H9 (cell line): ENCODE results near the gene TAF3. TPM values are rescaled to one million over a fixed set of nuclear protein-coding genes. Genes with fewer than 3 reads are reported as not detected.

ENCODE experiments used
- DNase-seq: peaks from one replicate; pipeline ENCODE4 v3.0.0-alpha.2; 2017
- H2AFZ ChIP-seq: one replicate; pipeline ENCODE4 v1.6.1; 2013; ENCODE audit warnings: mild to moderate bottlenecking, low read length, control low read depth, moderate library complexity
- H2AK5ac ChIP-seq: 2 replicates; pipeline ENCODE4 v1.6.1; 2013; ENCODE audit warnings: low read length, control low read depth, mixed read lengths; ENCODE audit not compliant: insufficient read length
- H2BK120ac ChIP-seq: one replicate; pipeline ENCODE4 v1.6.1; 2013; ENCODE audit warnings: low read depth, mild to moderate bottlenecking, low read length, control low read depth, inconsistent platforms; ENCODE audit not compliant: poor library complexity, severe bottlenecking
- H2BK12ac ChIP-seq: 2 replicates; pipeline ENCODE4 v1.6.1; 2013; ENCODE audit warnings: low read length, control low read depth, mixed read lengths, low read depth; ENCODE audit not compliant: insufficient read length
- H2BK15ac ChIP-seq: 2 replicates; pipeline ENCODE4 v1.6.1; 2013; ENCODE audit warnings: low read depth, low read length, control low read depth
- H2BK20ac ChIP-seq: one replicate; pipeline ENCODE4 v1.6.1; 2013; ENCODE audit warnings: low read depth, mild to moderate bottlenecking, low read length, control low read depth, inconsistent platforms; ENCODE audit not compliant: poor library complexity, severe bottlenecking
- H2BK5ac ChIP-seq: 2 replicates; pipeline ENCODE4 v1.6.1; 2013; ENCODE audit warnings: low read length, control low read depth, mixed read lengths; ENCODE audit not compliant: insufficient read length
- H3K14ac ChIP-seq: 2 replicates; pipeline ENCODE4 v1.6.1; 2013; ENCODE audit warnings: low read length, control low read depth; ENCODE audit not compliant: insufficient read depth
- H3K18ac ChIP-seq: 2 replicates; pipeline ENCODE4 v1.6.1; 2013; ENCODE audit warnings: low read depth, mild to moderate bottlenecking, mixed read lengths, low read length, control low read depth; ENCODE audit not compliant: insufficient read length
- H3K23ac ChIP-seq: 2 replicates; pipeline ENCODE4 v1.6.1; 2013; ENCODE audit warnings: low read length, control low read depth, mixed read lengths, low read depth; ENCODE audit not compliant: insufficient read length
- H3K23me2 ChIP-seq: 2 replicates; pipeline ENCODE4 v1.6.1; 2013; ENCODE audit warnings: low read depth, mild to moderate bottlenecking, mixed read lengths, low read length, control low read depth; ENCODE audit not compliant: insufficient read length, poor library complexity, severe bottlenecking
- H3K27ac ChIP-seq: 2 replicates; pipeline ENCODE4 v1.5.1; 2013; ENCODE audit warnings: low read length, control low read depth, mixed read lengths, low read depth; ENCODE audit not compliant: insufficient read length
- H3K27me3 ChIP-seq: 2 replicates; pipeline ENCODE4 v1.6.1; 2013; ENCODE audit warnings: low read length, control low read depth, inconsistent platforms; ENCODE audit not compliant: insufficient read depth
- H3K4ac ChIP-seq: 2 replicates; pipeline ENCODE4 v1.6.1; 2013; ENCODE audit warnings: low read depth, mild to moderate bottlenecking, control low read depth, inconsistent platforms, low read length, moderate library complexity
- H3K4me1 ChIP-seq: 2 replicates; pipeline ENCODE4 v1.6.1; 2013; ENCODE audit warnings: low read length, control low read depth, inconsistent platforms; ENCODE audit not compliant: insufficient read depth
- H3K4me2 ChIP-seq: 2 replicates; pipeline ENCODE4 v1.6.1; 2013; ENCODE audit warnings: low read length, control low read depth, mixed read lengths; ENCODE audit not compliant: insufficient read length, insufficient read depth
- H3K56ac ChIP-seq: 2 replicates; pipeline ENCODE4 v1.6.1; 2013; ENCODE audit warnings: low read depth, mild to moderate bottlenecking, mixed read lengths, low read length, control low read depth; ENCODE audit not compliant: insufficient read length
- H3K79me1 ChIP-seq: 2 replicates; pipeline ENCODE4 v1.6.1; 2013; ENCODE audit warnings: low read depth, mild to moderate bottlenecking, moderate library complexity, low read length, control low read depth, inconsistent platforms; ENCODE audit not compliant: insufficient read depth, poor library complexity, severe bottlenecking
- H3K79me2 ChIP-seq: 2 replicates; pipeline ENCODE4 v1.6.1; 2013; ENCODE audit warnings: low read length, control low read depth, inconsistent platforms; ENCODE audit not compliant: insufficient read depth
- H3K9ac ChIP-seq: 2 replicates; pipeline ENCODE4 v1.6.1; 2013; ENCODE audit warnings: low read length, control low read depth, mixed read lengths; ENCODE audit not compliant: insufficient read length; ENCODE audit errors: extremely low read depth
- H3K9me3 ChIP-seq: one replicate; pipeline ENCODE4 v1.6.1; 2013; ENCODE audit warnings: low read depth, low read length, inconsistent platforms; ENCODE audit not compliant: control insufficient read depth
- H3T11ph ChIP-seq: one replicate; pipeline ENCODE4 v1.6.1; 2013; ENCODE audit warnings: mild to moderate bottlenecking, low read length, control low read depth, inconsistent platforms
- H4K20me1 ChIP-seq: one replicate; pipeline ENCODE4 v1.6.1; 2013; ENCODE audit not compliant: control insufficient read depth, insufficient read length, insufficient read depth
- H4K5ac ChIP-seq: 2 replicates; pipeline ENCODE4 v1.6.1; 2013; ENCODE audit warnings: low read depth, mild to moderate bottlenecking, mixed read lengths, low read length, control low read depth; ENCODE audit not compliant: insufficient read length
- H4K8ac ChIP-seq: replicated peaks from 2 replicates; pipeline ENCODE4 v1.6.1; 2013; ENCODE audit warnings: low read length, control low read depth, mixed read lengths, low read depth; ENCODE audit not compliant: insufficient read length
- H4K91ac ChIP-seq: 2 replicates; pipeline ENCODE4 v1.6.1; 2013; ENCODE audit warnings: low read depth, mild to moderate bottlenecking, moderate library complexity, mixed read lengths, low read length, control low read depth; ENCODE audit not compliant: insufficient read length
- H3K27ac Mint-ChIP-seq, 3 experiments: 2 replicates in 2 of 3; 3 replicates in 1 of 3; pipeline ENCODE4 v1.8.0; 2020 to 2021; ENCODE audit warnings: mixed read lengths in 3 of 3, mild to moderate bottlenecking in 1 of 3, moderate library complexity in 1 of 3
- H3K27me3 Mint-ChIP-seq: 2 replicates; pipeline ENCODE4 v1.8.0; 2021; ENCODE audit warnings: low read depth, mild to moderate bottlenecking, moderate library complexity, mixed read lengths
- H3K36me3 Mint-ChIP-seq, 3 experiments: 2 replicates in 2 of 3; 3 replicates in 1 of 3; pipeline ENCODE4 v1.8.0; 2020 to 2021; ENCODE audit warnings: low read depth in 3 of 3, mixed read lengths in 3 of 3; ENCODE audit not compliant: insufficient read depth in 1 of 3
- H3K4me1 Mint-ChIP-seq, 2 experiments: 2 replicates each; pipeline ENCODE4 v1.8.0; 2020; ENCODE audit warnings: mixed read lengths in 2 of 2
- H3K4me3 Mint-ChIP-seq, 2 experiments: 2 replicates in 1 of 2; 3 replicates in 1 of 2; pipeline ENCODE4 v1.8.0; 2020 to 2021; ENCODE audit warnings: mild to moderate bottlenecking in 2 of 2, mixed read lengths in 2 of 2, moderate library complexity in 1 of 2
- H3K9me3 Mint-ChIP-seq, 2 experiments: 2 replicates in 1 of 2; 3 replicates in 1 of 2; pipeline ENCODE4 v1.8.0; 2020; ENCODE audit warnings: mild to moderate bottlenecking in 2 of 2, mixed read lengths in 2 of 2, moderate library complexity in 1 of 2
- CTCF ChIP-seq: fragments of 200-600 bp; sonication (generic); conservative IDR thresholded peaks from 3 replicates; pipeline ENCODE4 v1.8.0; 2021; ENCODE audit warnings: antibody characterized with exemption, mild to moderate bottlenecking
- WGBS: extraction: QIAGEN DNeasy Blood & Tissue Kit; methylation state at CpG from one replicate; pipeline ENCODE4 v1.1.7; 2013; ENCODE audit warnings: missing lambda C conversion rate, low lambda C conversion rate, mixed read lengths; ENCODE audit not compliant: insufficient read length; ENCODE audit errors: extremely low coverage; 5-methylcytosine and 5-hydroxymethylcytosine counted together
- total RNA-seq: library from RNA; stranded (reverse); gene quantifications from 2 replicates; pipeline ENCODE4 v1.2.1, GENCODE V29; 2021

TAF3 gene
- total RNA-seq, 1 experiment from 2014 or later: 10.2 TPM

DNA sequence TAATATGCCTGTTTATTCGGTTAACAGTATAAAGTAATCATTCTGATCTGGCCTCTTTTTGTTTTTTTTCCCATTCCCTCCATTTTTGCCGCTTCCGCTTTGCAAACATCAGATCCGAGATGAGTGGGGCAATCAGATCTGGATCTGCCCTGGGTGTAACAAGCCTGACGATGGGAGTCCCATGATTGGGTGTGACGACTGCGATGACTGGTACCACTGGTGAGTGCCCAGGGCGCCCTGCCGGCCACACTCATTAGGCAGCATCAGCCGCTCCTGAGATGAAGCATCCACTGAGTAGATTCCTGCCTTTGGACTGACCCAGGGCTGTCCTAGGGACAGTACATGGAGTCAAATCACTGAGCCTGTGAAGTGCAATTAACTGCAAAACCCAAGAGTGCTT is 195.3 kb downstream of the TAF3 start:
- Histone ChIP-seq H3K56ac (no peak overlapping the region), H3K9me3 (no peaks in the 10 kb centered on the region), H3K4me2 (no peak overlapping the region), H3K23ac (no peak overlapping the region), H3T11ph (no peak overlapping the region), H3K27me3 (no peaks in the 10 kb centered on the region), H3K4me1 (peaks cover 4% of the 10 kb centered on the region; the same call in 1 of the 2 replicates), H3K23me2 (no peaks in the 10 kb centered on the region), H2BK5ac (no peak overlapping the region), H3K4ac (no peak overlapping the region), H4K91ac (no peak overlapping the region), H2AK5ac (no peak overlapping the region), H4K8ac (no peak overlapping the region), H2BK20ac (no peak overlapping the region), H2AFZ (no peak overlapping the region), H4K20me1 (no peaks in the 10 kb centered on the region), H3K79me1 (no peaks in the 10 kb centered on the region), H2BK12ac (no peak overlapping the region), H2BK15ac (no peak overlapping the region), H3K79me2 (no peaks in the 10 kb centered on the region), H3K9ac (no peak overlapping the region), H3K14ac (no peak overlapping the region), H3K27ac (no peak overlapping the region), H4K5ac (no peak overlapping the region), H2BK120ac (no peak overlapping the region), H3K18ac (no peak overlapping the region)
- Mint-ChIP-seq H3K9me3 (no peaks in the 10 kb centered on the region), H3K27ac (no peak overlapping the region), H3K27me3 (peaks cover 1% of the 10 kb centered on the region), H3K36me3 (peaks cover 0 to 12% (median 7%) of the 10 kb centered on the region in 3 experiments; a peak in 5 of 7 replicates), H3K4me3 (no peak overlapping the region), H3K4me1 (peaks cover 11 to 13% of the 10 kb centered on the region in 2 experiments)
- WGBS: no CpG with 5 or more reads among the region's 10 CpGs
- no peak for DNase-seq
- no peak for TF ChIP-seq CTCF
